ENCODE measurements around the gene RAD50.

- TF ChIP-seq CTCF (IDR thresholded peaks at IDR 0.05; ENCODE audit: low read depth, low read length) (no peak), POLR2A (IDR thresholded peaks at IDR 0.05; ENCODE audit: extremely low read depth, insufficient read length) (no peak), MYC (IDR thresholded peaks at IDR 0.05; ENCODE audit: low read depth, low read length) (no peak)
Measured at GRCh38 chr5:132576123-132576522, 19.3 kb downstream of the RAD50 start.

All from NB4 (cell line).